Measurements from ENCODE around the gene FGF5. TPM values are rescaled to one million over a fixed set of nuclear protein-coding genes. Genes with fewer than 3 reads are reported as not detected.

Gene FGF5
- total RNA-seq, 1 experiment from 2014 or later: not detected

DNA sequence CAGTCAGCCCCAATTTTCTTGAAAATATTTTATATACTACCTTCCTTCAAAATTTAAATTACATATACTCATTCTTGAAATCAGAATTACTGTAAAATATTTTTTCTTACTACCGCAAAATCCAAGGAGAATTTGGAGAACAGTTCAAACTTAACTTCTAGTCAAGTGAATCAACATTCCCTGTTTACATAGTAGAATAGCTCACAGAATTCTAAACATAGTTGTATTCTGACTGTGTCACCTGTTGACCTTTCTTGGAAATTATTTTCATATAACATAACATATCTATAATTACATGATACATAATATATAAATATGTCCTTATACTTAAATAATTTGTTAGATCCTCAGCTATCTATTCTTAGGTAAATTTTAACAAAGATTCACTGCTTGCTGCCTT, 31.0 kb upstream of the FGF5 start:
- Histone ChIP-seq H3K14ac (ENCODE audit: insufficient read depth, low read length) (no peak overlapping the region), H2BK20ac (ENCODE audit: low read depth, low read length, poor library complexity, severe bottlenecking) (no peak overlapping the region), H3K56ac (ENCODE audit: insufficient read length, low read depth, low read length) (no peak overlapping the region), H3K18ac (ENCODE audit: insufficient read length, low read depth, low read length) (no peak overlapping the region), H3T11ph (ENCODE audit: low read length) (no peak overlapping the region), H2AFZ (ENCODE audit: low read length) (no peak overlapping the region), H3K9ac (ENCODE audit: extremely low read depth, insufficient read length, low read length) (no peak overlapping the region), H3K27me3 (ENCODE audit: insufficient read depth, low read length) (no peaks in the 10 kb centered on the region), H3K23me2 (ENCODE audit: insufficient read length, low read depth, low read length, poor library complexity, severe bottlenecking) (no peaks in the 10 kb centered on the region), H2BK15ac (ENCODE audit: low read depth, low read length) (no peak overlapping the region), H3K27ac (ENCODE audit: insufficient read length, low read depth, low read length) (no peak overlapping the region), H4K8ac (replicated peaks; ENCODE audit: insufficient read length, low read depth, low read length) (no peak overlapping the region), H2BK120ac (ENCODE audit: low read depth, low read length, poor library complexity, severe bottlenecking) (no peak overlapping the region), H3K4ac (ENCODE audit: low read depth, low read length) (no peak overlapping the region), H2BK5ac (ENCODE audit: insufficient read length, low read length) (no peak overlapping the region), H2AK5ac (ENCODE audit: insufficient read length, low read length) (no peak overlapping the region), H4K91ac (ENCODE audit: insufficient read length, low read depth, low read length) (no peak overlapping the region), H4K5ac (ENCODE audit: insufficient read length, low read depth, low read length) (no peak overlapping the region), H3K4me1 (ENCODE audit: insufficient read depth, low read length) (no peaks in the 10 kb centered on the region), H3K23ac (ENCODE audit: insufficient read length, low read depth, low read length) (no peak overlapping the region), H3K4me2 (ENCODE audit: insufficient read depth, insufficient read length, low read length) (no peak overlapping the region), H3K79me1 (ENCODE audit: insufficient read depth, low read depth, low read length, poor library complexity, severe bottlenecking) (no peaks in the 10 kb centered on the region), H3K79me2 (ENCODE audit: insufficient read depth, low read length) (no peaks in the 10 kb centered on the region), H3K9me3 (ENCODE audit: control insufficient read depth, low read depth, low read length) (no peaks in the 10 kb centered on the region), H2BK12ac (ENCODE audit: insufficient read length, low read depth, low read length) (no peak overlapping the region), H4K20me1 (ENCODE audit: control insufficient read depth, insufficient read depth, insufficient read length) (no peaks in the 10 kb centered on the region)
- no peak overlapping the region for H3K27ac Mint-ChIP-seq
- no peak for TF ChIP-seq CTCF (conservative IDR thresholded peaks at IDR 0.05)
- H3K4me3 Mint-ChIP-seq: no peak overlapping the region
- no peaks in the 10 kb centered on the region for H3K9me3 Mint-ChIP-seq
- no peak for DNase-seq
- H3K4me1 Mint-ChIP-seq: no peaks in the 10 kb centered on the region
- peaks cover 14% of the 10 kb centered on the region for H3K27me3 Mint-ChIP-seq (ENCODE audit: low read depth)
- 100% methylated on average over 1 of the region's 1 CpG for WGBS (ENCODE audit: extremely low coverage, insufficient read length, low lambda C conversion rate)
- H3K36me3 Mint-ChIP-seq (ENCODE audit: insufficient read depth in 1 of 3, low read depth in 3 of 3): no peaks in the 10 kb centered on the region
